NCI-H1105 treated with DMSO at 0.1 percent for 48 hours (cell line): ENCODE measurements around the gene VPS4A.

Experiments used
- DNase-seq: peaks from one replicate; lab custom pipeline; 2025; lab: John Stamatoyannopoulos, UW

Gene VPS4A

GRCh38 chr16:69307091-69307490 is 4.1 kb upstream of the VPS4A start:
- no peak for DNase-seq

- no peak for DNase-seq
Measured at GRCh38 chr16:69307856-69308255, 3.3 kb upstream of the VPS4A start.

GRCh38 chr16:69309316-69309715 is 1.8 kb upstream of the VPS4A start:
- DNase-seq: no peak

GRCh38 chr16:69311533-69312387 is 610 bp downstream of the VPS4A start:
- DNase-seq: no peak

GRCh38 chr16:69313469-69313868 is 2.3 kb downstream of the VPS4A start:
- DNase-seq: no peak

- no peak for DNase-seq
Measured at GRCh38 chr16:69314534-69314933, 3.4 kb downstream of the VPS4A start.

GRCh38 chr16:69315486-69316311 is 4.5 kb downstream of the VPS4A start:
- DNase-seq: no peak

GRCh38 chr16:69316595-69317034 is 5.5 kb downstream of the VPS4A start:
- no peak for DNase-seq

GRCh38 chr16:69318177-69318910 is 7.2 kb downstream of the VPS4A start:
- DNase-seq: no peak

- DNase-seq: no peak
Measured at GRCh38 chr16:69318911-69319289, 7.8 kb downstream of the VPS4A start.

GRCh38 chr16:69319381-69319780 is 8.2 kb downstream of the VPS4A start:
- no peak for DNase-seq

GRCh38 chr16:69319826-69320739 is 8.9 kb downstream of the VPS4A start:
- DNase-seq: no peak

GRCh38 chr16:69320740-69321073 is 9.6 kb downstream of the VPS4A start:
- no peak for DNase-seq

GRCh38 chr16:69321080-69321479 is 9.9 kb downstream of the VPS4A start:
- DNase-seq: no peak

- no peak for DNase-seq
Measured at GRCh38 chr16:69322343-69322742, 11.2 kb downstream of the VPS4A start.

GRCh38 chr16:69323415-69323814 is 12.3 kb downstream of the VPS4A start:
- DNase-seq: no peak

GRCh38 chr16:69324013-69324531 is 12.9 kb downstream of the VPS4A start:
- no peak for DNase-seq

GRCh38 chr16:69324585-69325253 is 13.6 kb downstream of the VPS4A start:
- DNase-seq: no peak

GRCh38 chr16:69325784-69326171 is 14.6 kb downstream of the VPS4A start:
- no peak for DNase-seq

- no peak for DNase-seq
Measured at GRCh38 chr16:69326172-69326873, 15.2 kb downstream of the VPS4A start.
